Posterior vena cava (tissue), 2 donors: ENCODE results near the gene AOPEP. TPM values are rescaled to one million over a fixed set of nuclear protein-coding genes. Genes with fewer than 3 reads are reported as not detected.
"Not testable (repeated sequence)": the region's sequence is repeated elsewhere in the genome, so short reads cannot be mapped to it uniquely, and the experiment has no call there.

Experiments
- DNase-seq: peaks from one replicate; pipeline ENCODE4 v3.0.0-alpha.2; 2020; ENCODE audit warnings: low spot score
- intact Hi-C, 2 donors: fragments of 100-400 bp; cut with DNase I; formaldehyde crosslinking; loops; one replicate each; pipeline versions ENCODE4 v1.14.1 to v1.14.2; 2022 to 2023
- total RNA-seq, 2 donors: library from RNA; stranded (reverse); fragmentation: NEBNext Ultra II Directional; extraction: Animal tissue kit (Norgen Biotek cat#: 25700); gene quantifications; one replicate each; pipeline ENCODE4 v1.2.1, GENCODE V29; 2021
- donor health status: DM: yes; HTN: yes; CAD: no.
- donor health status: DM: yes; HTN: yes; CAD: no.

Gene AOPEP
- total RNA-seq, 2 donors from 2014 or later = 124 to 138 TPM

DNA sequence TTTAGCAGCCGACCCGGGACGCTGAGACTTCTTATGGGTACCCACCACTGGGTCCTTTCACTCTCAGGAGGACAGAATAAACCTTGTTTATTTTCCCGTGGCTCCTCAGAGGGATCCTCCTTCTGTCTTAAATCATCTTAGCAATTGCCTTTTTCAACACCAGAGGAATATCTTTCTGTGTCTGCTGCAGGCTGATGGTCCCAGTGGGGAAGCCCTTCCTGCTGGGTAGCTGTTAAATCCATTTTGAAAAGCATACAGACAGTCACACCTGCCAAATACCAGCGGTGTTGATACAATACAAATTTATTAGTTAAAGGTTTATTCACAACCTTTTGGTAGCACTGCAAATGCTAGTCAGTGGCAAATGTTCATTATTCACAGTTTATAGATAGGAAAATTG, 222.9 kb downstream of the AOPEP start:
- intact Hi-C loops = loop anchor here in 1 of 2 donors (10.0 kb wide), 1 partner anchor 1275 kb away; no protein-coding TSS in a partner anchor
- no peak for DNase-seq

DNA sequence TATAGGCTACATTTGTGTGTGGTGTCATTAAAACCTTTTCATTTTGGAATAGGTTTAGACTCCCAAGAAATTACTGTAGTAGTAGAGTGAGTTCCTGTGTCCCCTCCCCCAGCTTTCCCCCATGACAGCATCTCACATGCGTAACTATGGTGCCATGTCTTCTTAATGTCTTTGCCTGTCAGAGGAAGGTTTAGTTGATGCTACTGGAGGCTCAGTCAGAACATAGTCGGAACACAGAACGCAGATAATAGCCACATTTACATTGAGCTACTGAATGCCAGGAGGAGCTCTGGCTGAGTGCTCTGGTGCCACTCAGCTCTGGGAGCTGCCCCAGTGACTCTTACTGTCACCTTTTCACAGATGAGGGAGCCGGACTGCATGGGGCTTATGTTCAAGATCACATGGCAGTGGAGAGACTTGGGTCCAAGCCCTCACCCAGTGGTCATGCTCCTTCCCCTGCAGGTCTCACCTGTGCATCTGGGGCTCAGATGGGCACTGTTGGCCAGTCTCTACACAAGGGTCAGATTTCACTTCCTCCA, 223.6 kb downstream of the AOPEP start:
- intact Hi-C loops = no loop called here
- no peak for DNase-seq

DNA sequence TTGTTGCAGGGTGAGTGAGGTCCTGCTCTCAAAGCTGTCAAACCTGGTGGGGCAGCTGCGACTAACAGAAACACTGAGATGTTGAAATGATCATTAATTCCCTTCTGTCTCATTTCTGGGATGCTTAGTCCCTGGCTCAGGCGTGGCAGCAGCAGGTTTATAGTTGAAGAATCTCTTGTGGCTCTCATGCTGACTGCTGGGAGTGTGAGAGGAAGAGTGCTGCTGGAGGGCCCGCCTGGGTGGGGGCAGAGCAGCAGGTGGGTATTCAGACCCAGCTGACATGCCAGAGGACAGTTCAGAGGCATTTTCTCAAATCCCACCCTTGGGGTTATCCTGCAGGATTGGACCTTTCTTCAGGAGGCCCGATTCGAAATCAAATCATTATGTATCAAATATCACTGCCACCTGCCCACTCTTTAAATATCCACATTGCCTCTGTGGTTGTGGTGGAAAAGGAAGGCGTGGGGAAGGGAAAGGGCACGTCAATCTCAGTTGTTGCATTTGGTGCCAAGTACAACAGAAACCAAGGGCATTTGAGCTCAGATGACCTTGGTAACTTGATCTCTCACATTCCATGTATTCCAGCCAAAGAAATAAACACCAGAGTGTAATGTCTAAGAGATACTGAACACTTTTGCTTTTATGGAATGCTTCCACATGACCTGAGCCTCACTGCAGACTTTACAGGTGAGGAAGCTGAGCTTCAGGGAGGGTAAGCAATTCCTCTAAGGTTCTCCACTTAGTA, 224.3 kb downstream of the AOPEP start:
- DNase-seq = no peak
- intact Hi-C loops = no loop called here

DNA sequence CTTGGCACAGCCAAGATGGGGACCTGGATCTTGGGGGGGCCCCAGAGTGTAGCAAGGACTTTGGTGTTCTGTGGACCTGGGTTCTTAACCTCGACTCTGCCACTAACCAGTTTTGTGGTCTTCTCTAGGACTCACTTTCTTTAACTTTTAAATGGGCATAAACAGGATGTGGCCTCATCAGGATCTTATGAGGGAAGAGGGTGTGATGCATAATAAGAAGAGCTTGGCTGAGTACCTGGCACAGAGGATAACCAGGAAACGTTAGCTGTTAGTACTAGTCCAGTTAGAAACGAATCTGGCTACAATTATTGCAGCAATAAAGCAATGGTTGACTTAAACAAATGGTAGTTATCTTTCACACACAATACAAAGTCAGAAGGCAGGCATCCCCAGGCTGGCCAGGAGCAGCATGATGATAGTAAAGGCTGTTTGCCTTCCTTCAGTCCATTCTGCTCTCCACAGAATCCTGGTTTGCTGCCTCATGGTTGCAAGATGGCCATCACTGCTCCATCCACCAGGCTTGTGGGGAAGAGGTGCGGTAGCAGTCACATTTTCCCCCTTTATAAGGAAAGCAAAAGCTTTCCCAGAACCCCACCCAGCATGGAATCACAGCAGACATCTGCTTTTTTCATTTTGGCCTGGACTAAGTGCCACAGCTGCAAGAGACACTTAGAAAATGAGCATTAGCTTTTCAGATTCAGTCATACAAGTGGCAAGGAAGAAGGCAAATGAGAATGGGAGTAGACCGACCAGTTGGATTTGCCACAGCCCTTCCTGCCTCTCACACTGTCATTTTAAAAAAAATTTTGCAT, 225.0 kb downstream of the AOPEP start:
- DNase-seq = no peak
- intact Hi-C loops = no loop called here

DNA sequence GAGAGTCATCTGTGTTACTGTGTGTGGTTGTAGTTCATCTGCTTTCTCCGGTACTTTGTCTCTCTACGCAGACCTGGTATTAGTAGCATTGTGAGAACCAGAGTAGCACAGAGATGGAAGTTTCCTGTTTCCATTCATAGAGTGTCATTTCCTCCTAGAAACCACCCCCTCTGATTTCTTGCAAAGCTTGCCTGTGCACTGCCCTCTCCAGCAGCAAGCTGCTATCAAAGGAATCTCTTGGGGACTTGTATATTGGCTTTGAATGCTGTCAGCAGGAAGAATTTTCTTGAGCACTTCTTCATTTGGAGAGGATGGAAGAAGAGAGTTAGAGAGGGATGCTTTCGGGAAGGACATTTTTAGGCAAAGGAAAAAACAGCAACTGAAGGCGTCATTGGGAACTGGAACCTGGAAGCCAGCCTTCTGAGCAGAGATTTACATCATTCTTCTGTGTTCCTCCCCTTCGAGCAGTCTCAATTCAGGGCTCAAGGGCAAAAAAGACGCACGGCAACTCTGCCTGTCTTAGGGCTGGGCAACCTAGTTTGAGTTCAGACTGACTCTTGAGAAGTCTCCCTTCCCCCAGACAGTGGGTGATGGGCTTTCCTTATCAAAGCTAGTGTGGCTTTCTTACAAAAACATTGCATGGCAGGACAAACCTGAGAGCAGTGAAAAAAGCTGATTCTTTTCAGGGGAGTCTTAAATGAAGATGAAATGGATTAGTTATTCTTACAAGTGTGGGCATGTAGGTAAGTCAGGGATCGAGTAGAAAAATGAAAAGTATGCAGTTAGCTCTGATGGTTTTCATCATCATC, 226.3 kb downstream of the AOPEP start:
- DNase-seq = no peak
- intact Hi-C loops = no loop called here

DNA sequence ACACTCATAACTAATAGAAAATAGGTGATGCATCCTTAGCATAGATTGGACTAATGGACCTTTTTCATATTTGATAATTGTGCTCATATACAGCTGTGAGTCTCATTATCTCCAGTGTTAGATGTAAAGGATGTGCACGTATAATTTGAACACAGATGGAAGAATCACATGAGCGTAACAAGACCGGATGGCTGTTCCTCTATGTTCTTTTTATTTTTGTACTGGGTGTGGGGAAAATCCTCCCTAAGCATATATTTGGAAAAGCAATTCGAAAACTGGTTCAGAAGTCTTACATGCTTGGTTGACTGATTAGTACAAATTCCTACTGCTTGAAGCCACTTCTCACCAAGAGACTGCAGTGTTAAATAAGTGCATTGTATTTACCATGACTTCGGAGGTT, 230.2 kb downstream of the AOPEP start:
- no peak for DNase-seq
- intact Hi-C loops = no loop called here

DNA sequence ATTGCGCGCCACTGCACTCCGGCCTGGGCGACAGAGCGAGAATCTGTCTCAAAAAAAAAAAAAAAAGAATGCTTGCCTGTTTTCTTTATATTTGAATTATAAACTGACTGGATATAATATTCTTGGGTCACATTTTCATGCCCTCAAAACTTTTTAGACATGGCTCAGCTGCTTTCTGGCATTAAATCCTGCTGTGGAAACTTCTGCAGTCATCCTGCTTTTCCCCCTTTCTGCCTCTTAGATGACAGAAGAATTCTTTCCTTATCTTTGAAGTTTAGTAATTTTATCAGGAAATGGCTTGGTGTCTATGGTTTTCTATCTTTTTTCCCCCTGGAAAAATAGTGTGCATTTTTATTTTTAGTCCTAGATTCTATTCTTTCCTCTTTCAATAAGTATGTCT, 234.5 kb downstream of the AOPEP start:
- DNase-seq = no peak
- intact Hi-C loops = no loop called here

DNA sequence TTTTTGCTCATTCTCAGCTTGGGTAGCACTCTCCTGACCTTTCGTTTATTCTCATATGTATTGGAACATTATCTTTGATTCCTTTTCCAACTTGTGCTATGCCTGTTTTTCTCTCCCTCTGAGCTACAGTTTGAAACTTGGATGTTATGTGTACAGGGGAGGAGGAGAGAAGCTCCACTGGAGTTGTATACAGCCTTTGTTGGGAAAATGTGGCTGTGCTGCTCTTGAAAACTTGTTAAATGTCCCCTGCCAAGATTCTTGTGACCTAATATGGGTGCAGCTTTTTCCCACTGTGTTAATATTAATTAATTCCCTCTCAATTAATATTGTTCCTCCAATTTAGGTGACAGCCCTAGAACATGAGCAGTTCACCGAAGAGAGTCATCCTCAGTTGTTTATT, 235.4 kb downstream of the AOPEP start:
- DNase-seq = no peak

DNA sequence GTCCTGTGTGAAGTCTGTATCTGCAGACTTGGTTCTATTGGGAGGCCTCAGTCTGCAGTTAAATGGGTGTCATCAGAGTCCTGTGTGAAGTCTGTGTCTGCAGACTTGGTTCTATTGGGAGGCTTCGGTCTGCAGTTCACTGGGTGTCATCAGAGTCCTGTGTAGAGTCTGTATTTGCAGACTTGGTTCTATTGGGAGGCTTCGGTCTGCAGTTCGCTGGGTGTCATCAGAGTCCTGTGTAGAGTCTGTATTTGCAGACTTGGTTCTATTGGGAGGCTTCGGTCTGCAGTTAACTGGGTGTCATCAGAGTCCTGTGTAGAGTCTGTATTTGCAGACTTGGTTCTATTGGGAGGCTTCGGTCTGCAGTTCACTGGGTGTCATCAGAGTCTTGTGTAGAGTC, 239.1 kb downstream of the AOPEP start:
- intact Hi-C loops = loop anchor here in 1 of 2 donors (5.0 kb wide), 1 partner anchor 87 kb away; no protein-coding TSS in a partner anchor
- DNase-seq = not testable (repeated sequence)

More for the DNA sequence above, 235.4 kb downstream of the AOPEP start:
- intact Hi-C loops = no loop called here

DNA sequence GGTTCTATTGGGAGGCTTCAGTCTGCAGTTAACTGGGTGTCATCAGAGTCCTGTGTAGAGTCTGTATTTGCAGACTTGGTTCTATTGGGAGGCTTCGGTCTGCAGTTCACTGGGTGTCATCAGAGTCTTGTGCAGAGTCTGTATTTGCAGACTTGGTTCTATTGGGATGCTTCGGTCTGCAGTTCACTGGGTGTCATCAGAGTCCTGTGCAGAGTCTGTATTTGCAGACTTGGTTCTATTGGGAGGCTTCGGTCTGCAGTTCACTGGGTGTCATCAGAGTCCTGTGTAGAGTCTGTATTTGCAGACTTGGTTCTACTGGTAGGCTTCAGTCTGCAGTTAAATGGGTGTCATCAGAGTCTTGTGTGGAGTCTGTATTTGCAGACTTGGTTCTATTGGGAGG, 239.5 kb downstream of the AOPEP start:
- not testable (repeated sequence) for DNase-seq
- intact Hi-C loops = loop anchor here in 1 of 2 donors (5.0 kb wide), 1 partner anchor 86 kb away; no protein-coding TSS in a partner anchor

DNA sequence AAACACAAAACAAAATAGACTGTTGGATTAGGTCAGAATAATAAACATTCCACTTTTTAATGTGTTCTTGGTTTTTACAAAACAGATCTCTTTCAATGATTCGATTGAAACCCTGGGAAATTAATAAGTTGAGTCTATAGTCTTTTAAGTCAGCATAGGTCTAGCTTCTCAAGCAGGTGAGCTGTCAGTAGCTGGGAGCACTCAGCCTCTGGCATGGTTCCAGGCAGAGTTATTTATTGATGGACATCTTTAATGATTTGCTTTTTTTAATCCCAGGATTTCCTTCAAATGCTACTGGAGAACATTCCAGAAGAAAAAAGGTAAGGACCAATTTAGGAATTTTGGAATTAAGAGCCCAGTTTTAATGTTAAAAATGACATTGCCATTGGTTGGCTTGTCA, 241.0 kb downstream of the AOPEP start:
- intact Hi-C loops = loop anchor here in 1 of 2 donors (5.0 kb wide), 1 partner anchor 85 kb away; no protein-coding TSS in a partner anchor

DNA sequence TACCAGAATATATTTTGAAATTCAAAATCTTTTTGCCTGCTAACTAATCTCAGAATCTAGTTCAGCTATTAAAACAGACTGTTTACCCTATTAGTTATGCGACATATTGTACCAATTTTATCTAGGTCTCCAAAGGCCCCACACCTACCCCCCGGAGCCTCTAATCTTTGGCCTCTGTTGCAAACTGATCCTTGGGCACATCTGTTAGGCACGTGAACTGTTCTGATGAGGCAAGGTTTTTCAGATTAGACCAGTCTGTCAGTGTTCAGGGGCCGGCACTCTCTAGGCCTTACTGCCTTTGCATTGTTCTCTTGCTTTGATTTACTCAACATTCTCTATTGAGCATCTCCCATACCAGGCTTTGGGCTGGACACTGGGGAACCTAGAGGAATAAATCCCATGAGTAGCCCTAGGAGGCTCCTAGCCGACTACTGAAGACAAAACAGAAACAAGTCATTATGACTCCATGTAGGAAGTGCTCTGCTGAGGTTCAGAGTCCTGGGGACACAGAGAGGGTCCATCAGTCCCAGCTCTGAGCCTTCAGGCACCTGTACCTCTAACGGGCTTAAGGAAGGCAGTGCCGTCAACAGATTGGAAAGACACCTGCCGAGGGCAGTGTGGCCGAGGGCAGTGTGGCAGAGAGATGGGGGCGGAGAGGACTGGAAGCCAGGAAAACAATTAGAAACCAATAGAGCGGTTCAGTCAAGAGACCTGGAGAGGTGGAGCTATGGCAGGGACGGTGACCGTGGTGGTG, 245.1 kb downstream of the AOPEP start:
- intact Hi-C loops = no loop called here
- DNase-seq = no peak

More for the DNA sequence above, 241.0 kb downstream of the AOPEP start:
- DNase-seq = no peak

DNA sequence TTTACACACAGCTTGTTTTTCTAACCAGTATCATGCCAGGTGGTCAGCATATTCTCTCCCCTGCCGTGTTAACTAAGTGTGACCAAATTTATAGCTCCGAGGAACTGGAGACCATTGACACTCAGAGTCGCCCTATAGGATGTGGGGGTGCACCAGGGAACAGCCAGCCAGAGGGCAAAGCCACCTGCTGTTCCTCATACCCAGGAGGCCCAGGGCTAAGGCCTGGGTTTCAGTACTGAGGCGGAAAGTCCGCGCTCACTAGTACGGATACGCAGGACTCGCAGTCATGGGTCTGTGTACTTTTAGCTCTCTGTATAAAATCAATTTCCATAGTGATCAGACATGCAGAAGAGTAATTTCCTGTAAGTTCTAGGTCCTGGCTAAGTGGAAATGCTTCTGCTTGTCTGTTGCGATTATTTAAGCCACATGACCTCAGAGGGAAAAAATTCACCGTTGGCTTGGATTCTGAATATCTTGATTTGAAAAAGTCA, 247.0 kb downstream of the AOPEP start:
- DNase-seq = no peak
- intact Hi-C loops = no loop called here

DNA sequence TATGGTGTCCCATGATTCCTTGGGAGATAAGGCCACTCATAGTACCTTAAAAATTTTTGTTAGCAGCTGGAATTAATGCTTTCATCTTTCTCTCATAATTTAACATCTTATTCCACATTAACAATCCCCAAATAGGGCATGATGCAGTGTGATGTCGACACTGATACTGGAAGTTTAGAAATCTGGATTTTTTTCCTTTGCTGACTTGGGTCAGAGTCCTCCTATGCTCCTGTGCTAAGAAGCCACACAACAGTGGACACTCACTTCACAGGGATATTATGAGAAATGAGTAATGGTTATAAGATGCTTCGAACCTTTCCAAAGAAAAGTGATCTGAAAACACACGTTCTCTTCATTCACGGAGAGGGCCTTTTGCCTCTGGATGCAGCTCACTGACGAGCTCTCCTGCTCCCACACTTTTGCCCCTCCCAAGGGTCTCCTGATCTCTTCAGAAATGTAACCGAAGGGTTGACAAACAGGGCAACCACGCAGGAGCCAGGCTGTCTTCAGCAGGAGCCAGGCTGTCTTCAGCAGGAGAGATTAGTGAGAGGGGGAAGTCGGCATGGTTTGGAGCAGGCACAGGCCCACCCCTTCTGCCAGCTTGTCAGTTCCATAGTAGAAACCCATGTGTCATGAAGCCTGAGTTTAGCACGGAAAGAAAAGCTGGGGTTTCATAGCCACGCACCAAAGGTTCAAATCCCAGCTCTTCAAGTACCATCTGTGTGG, 247.8 kb downstream of the AOPEP start:
- no peak for DNase-seq
- intact Hi-C loops = no loop called here

DNA sequence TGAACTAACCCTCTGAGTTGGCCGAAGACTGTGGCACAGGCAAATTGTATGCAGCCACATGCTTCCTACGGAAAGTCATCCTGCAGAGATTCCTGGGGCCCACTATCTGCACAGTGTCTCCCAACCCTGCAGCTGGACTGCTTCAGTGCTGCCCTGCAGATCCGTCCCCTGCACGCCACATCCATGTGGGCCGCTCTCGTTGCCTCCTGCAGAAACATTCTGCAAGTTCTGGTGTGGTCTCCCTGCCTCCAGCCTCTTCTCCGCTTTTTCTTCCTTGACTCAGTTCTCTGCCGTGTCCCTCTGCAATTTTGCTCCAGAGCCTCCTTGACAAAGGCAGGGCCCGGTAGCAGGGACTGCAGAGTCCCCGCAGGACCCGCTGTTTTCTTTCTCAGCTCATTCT, 249.0 kb downstream of the AOPEP start:
- intact Hi-C loops = no loop called here
- no peak for DNase-seq

DNA sequence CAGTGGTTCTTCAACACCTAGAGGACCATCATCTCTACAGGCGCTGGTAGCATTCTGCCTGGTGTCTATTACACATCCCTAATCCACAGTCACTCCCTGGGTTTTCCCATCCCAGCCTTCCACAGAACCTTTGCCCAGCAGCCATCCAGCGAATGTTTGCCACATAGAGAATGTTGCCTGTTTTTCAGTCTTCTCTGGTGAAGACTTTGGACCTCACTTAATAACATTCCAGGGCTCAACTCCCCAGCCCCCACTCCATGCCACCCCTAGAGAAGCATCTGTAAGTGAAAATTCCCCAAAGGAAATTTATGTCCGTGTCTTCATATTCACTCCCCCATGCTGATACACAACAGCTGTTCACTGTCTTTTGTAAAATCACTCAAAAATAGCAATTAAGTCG, 249.6 kb downstream of the AOPEP start:
- intact Hi-C loops = no loop called here

DNA sequence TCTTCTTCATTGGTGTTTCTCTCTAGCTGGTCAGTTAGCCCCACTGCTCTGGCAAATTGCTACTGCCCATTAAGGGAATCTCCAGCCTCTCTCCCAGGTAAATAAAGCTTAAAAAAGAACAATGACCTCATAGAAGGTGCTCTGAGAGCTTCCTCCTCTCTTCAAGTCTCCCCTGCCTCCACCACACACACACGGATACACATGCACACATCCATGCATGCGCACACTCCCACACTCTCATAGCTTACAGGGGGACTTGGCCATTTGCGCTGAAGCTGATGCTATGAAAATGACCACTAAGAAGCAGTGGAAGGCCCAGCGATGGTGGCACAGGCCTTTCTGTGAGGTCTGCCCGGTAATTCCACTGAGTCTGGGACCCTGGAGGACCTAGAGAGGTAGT, 250.9 kb downstream of the AOPEP start:
- DNase-seq = no peak
- intact Hi-C loops = no loop called here

More for the DNA sequence above, 249.6 kb downstream of the AOPEP start:
- DNase-seq = no peak
